Right lobe of liver (tissue), 6 donors: ENCODE results near the gene AK1. TPM values are rescaled to one million over a fixed set of nuclear protein-coding genes. Genes with fewer than 3 reads are reported as not detected.

Experiments
- ATAC-seq, 4 donors: fragments of 200-7000 bp; cut with Tn5 transposase; one replicate each; pipeline ENCODE4 v1.9.1; 2020; ENCODE audit warnings: mild to moderate bottlenecking in 4 of 4, moderate library complexity in 4 of 4
- DNase-seq, 3 donors: peaks; one replicate each; pipeline ENCODE4 v3.0.0-alpha.2; 2020
- H3K27ac ChIP-seq, 3 donors: fragments of 200-600 bp; one replicate each; pipeline ENCODE4 v1.8.0; 2022
- H3K27me3 ChIP-seq, 2 donors: fragments of 200-600 bp; one replicate each; pipeline ENCODE4 v1.8.0; 2022
- H3K36me3 ChIP-seq, 4 donors: fragments of 200-600 bp; sonication (generic) in 1 of 4; one replicate each; pipeline versions ENCODE4 v1.5.1 to v1.8.0; 2017 to 2022; ENCODE audit warnings: control low read depth in 1 of 4
- H3K4me1 ChIP-seq, 4 donors: fragments of 200-600 bp; sonication (generic) in 1 of 4; one replicate each; pipeline versions ENCODE4 v1.5.1 to v1.8.0; 2017 to 2022; ENCODE audit warnings: control low read depth in 1 of 4
- H3K4me3 ChIP-seq, 3 donors: fragments of 200-600 bp; one replicate each; pipeline ENCODE4 v1.8.0; 2022
- H3K9me3 ChIP-seq, 4 donors: fragments of 200-600 bp; sonication (generic) in 1 of 4; one replicate each; pipeline versions ENCODE4 v1.5.1 to v1.8.0; 2017 to 2022; ENCODE audit warnings: control low read depth in 1 of 4
- CTCF ChIP-seq, 4 donors: fragments of 200-600 bp in 3 of 4; fragments of 450-650 bp in 1 of 4; IDR thresholded peaks; one replicate each; pipeline versions ENCODE4 v1.5.1 to v1.8.0; 2016 to 2022; ENCODE audit warnings: antibody characterized with exemption in 4 of 4, mild to moderate bottlenecking in 2 of 4
- POLR2A ChIP-seq: fragments of 450-650 bp; IDR thresholded peaks from one replicate; pipeline ENCODE4 v1.6.1; 2017; ENCODE audit warnings: antibody characterized with exemption, mild to moderate bottlenecking
- WGBS: methylation state at CpG from one replicate; pipeline ENCODE4 v1.1.6; 2018; ENCODE audit warnings: low coverage, low lambda C conversion rate; ENCODE audit not compliant: insufficient coverage; ENCODE audit errors: missing lambda C conversion rate; 5-methylcytosine and 5-hydroxymethylcytosine counted together
- intact Hi-C, 2 donors: fragments of 100-400 bp; cut with DNase I; formaldehyde crosslinking; loops; one replicate each; pipeline versions ENCODE4 v1.11.2 to v1.14.1; 2022
- total RNA-seq, 6 experiments: library from RNA; depleted of rRNA in 2 of 6; stranded (reverse); fragments of >200 nt in 2 of 6; fragmentation: NEBNext Ultra II Directional in 3 of 6; extraction: Animal tissue kit (Norgen Biotek cat#: 25700) in 3 of 6; gene quantifications; one replicate each; pipeline versions ENCODE4 v1.1.0 to v1.2.4, GENCODE V29; 2016 to 2023
- donor health status: DM: no; HTN: yes; CAD: no.
- donor health status: DM: no; HTN: no; CAD: no.
- donor health status: DM: no; HTN: no; CAD: no.
- donor health status: DM: no; HTN: yes; CAD: no.
- donor health status: DM: no; HTN: yes; CAD: no.

AK1 gene
- total RNA-seq, 6 experiments from 2014 or later: 31.4 to 78.6 (median 51.7) TPM

- WGBS: 60% methylated on average over 7 of the region's 8 CpGs
- peaks cover 0 to 22% (median 3%) of the 10 kb centered on the region in 4 donors for H3K4me1 ChIP-seq
- ATAC-seq: no peak
- H3K27ac ChIP-seq: no peak overlapping the region
- H3K4me3 ChIP-seq: no peak overlapping the region
- H3K36me3 ChIP-seq: no peaks in the 10 kb centered on the region
- H3K27me3 ChIP-seq: peaks cover 0 to 9% of the 10 kb centered on the region in 2 donors
- no peaks in the 10 kb centered on the region for H3K9me3 ChIP-seq
- intact Hi-C loops: loop anchor here (5.0 to 10.0 kb wide), 3 partner anchors 186 to 419 kb away; partner anchors contain the start of gene TOR2A (in 1 of the 2)
- no peak for DNase-seq
- TF ChIP-seq CTCF (IDR thresholded peaks at IDR 0.05) (no peak), POLR2A (no peak)
Observed at GRCh38 chr9:127923771-127924170, 46.3 kb upstream of the AK1 start.

GRCh38 chr9:127923046-127923445, 45.6 kb upstream of the AK1 start:
- ATAC-seq (no peak), DNase-seq (no peak)
- no peak for TF ChIP-seq POLR2A
- Histone ChIP-seq H3K27me3 (peaks cover 0 to 6% of the 10 kb centered on the region in 2 donors), H3K4me1 (peaks cover 0 to 29% (median 3%) of the 10 kb centered on the region in 4 donors), H3K4me3 (no peak overlapping the region), H3K36me3 (no peaks in the 10 kb centered on the region), H3K9me3 (no peaks in the 10 kb centered on the region), H3K27ac (no peak overlapping the region)
- 24% methylated on average over 6 of the region's 6 CpGs for WGBS
- intact Hi-C loops: loop anchor here (5.0 to 10.0 kb wide), 3 partner anchors 186 to 418 kb away; partner anchors contain the start of gene TOR2A (in 1 of the 2)

- Histone ChIP-seq H3K9me3 (no peaks in the 10 kb centered on the region), H3K27ac (no peak overlapping the region), H3K27me3 (no peaks in the 10 kb centered on the region), H3K36me3 (no peaks in the 10 kb centered on the region), H3K4me1 (peaks cover 0 to 29% (median 3%) of the 10 kb centered on the region in 4 donors), H3K4me3 (peak overlapping the region in 1 of 3 donors; percentile 21)
- ATAC-seq: peak; percentile 44 to 54 (median 52)
- 0% methylated on average over 4 of the region's 45 CpGs for WGBS
- peak; percentile 76 to 81 (median 77) for DNase-seq
- intact Hi-C loops: loop anchor here (5.0 to 10.0 kb wide), 3 partner anchors 184 to 417 kb away; partner anchors contain the start of gene TOR2A (in 1 of the 2)
- no peak for TF ChIP-seq POLR2A
- TF ChIP-seq CTCF (IDR thresholded peaks at IDR 0.05): peak; percentile 96 to 98 (median 97)
Observed at GRCh38 chr9:127921557-127922120, 44.2 kb upstream of the AK1 start.

GRCh38 chr9:127920794-127921193, 43.3 kb upstream of the AK1 start:
- intact Hi-C loops: loop anchor here (5.0 to 10.0 kb wide), 3 partner anchors 183 to 416 kb away; partner anchors contain the start of gene TOR2A (in 1 of the 2)
- ATAC-seq: no peak

More at GRCh38 chr9:127920794-127921193, 43.3 kb upstream of the AK1 start:
- Histone ChIP-seq H3K4me3 (no peak overlapping the region), H3K27me3 (no peaks in the 10 kb centered on the region), H3K4me1 (peaks cover 0 to 35% (median 6%) of the 10 kb centered on the region in 4 donors), H3K27ac (no peak overlapping the region), H3K9me3 (no peaks in the 10 kb centered on the region), H3K36me3 (no peaks in the 10 kb centered on the region)
- DNase-seq: no peak
- TF ChIP-seq CTCF (IDR thresholded peaks at IDR 0.05) (no peak), POLR2A (no peak)
- 77% methylated on average over 5 of the region's 7 CpGs for WGBS
